ENCODE data around the gene PEX5.

DNA sequence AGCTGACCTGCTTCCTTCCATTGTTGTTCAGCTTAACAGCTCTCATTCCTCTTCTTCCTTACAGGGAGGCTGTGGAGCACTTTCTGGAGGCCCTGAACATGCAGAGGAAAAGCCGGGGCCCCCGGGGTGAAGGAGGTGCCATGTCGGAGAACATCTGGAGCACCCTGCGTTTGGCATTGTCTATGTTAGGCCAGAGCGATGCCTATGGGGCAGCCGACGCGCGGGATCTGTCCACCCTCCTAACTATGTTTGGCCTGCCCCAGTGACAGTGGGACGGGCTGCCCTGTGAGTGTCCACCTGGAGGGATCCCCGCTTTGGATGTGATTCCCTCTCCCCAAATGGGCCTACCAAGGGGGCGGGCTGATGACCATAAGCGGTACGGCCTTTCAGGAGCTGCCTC lies 20.5 kb downstream of the PEX5 start:
- TF ChIP-seq, protein P1, sequence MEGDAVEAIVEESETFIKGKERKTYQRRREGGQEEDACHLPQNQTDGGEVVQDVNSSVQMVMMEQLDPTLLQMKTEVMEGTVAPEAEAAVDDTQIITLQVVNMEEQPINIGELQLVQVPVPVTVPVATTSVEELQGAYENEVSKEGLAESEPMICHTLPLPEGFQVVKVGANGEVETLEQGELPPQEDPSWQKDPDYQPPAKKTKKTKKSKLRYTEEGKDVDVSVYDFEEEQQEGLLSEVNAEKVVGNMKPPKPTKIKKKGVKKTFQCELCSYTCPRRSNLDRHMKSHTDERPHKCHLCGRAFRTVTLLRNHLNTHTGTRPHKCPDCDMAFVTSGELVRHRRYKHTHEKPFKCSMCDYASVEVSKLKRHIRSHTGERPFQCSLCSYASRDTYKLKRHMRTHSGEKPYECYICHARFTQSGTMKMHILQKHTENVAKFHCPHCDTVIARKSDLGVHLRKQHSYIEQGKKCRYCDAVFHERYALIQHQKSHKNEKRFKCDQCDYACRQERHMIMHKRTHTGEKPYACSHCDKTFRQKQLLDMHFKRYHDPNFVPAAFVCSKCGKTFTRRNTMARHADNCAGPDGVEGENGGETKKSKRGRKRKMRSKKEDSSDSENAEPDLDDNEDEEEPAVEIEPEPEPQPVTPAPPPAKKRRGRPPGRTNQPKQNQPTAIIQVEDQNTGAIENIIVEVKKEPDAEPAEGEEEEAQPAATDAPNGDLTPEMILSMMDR (IDR thresholded peaks at IDR 0.05; ENCODE audit: control extremely low read depth in 1 of 3, insufficient read depth in 1 of 3, low read depth in 1 of 3, low read length in 3 of 3), result no peak
- TF ChIP-seq EZH2 (IDR thresholded peaks at IDR 0.05; ENCODE audit: low read depth, low read length, severe bottlenecking) (no peak), CBX5 (IDR thresholded peaks at IDR 0.05; ENCODE audit: low read depth, low read length) (no peak), KDM5A (IDR thresholded peaks at IDR 0.05; ENCODE audit: low read length) (no peak), EGR1 (IDR thresholded peaks at IDR 0.05; ENCODE audit: borderline replicate concordance, low read depth, low read length) (no peak), TEAD4 (IDR thresholded peaks at IDR 0.05; ENCODE audit: low read depth, low read length) (no peak), CREB1 (IDR thresholded peaks at IDR 0.05) (no peak), CEBPB (IDR thresholded peaks at IDR 0.05; ENCODE audit: low read depth, low read length) (no peak), POLR2A (IDR thresholded peaks at IDR 0.05; ENCODE audit: control extremely low read depth in 1 of 2, low read depth in 2 of 2, low read length in 2 of 2) (no peak), MAFK (IDR thresholded peaks at IDR 0.05; ENCODE audit: low read depth, low read length) (no peak), EP300 (IDR thresholded peaks at IDR 0.05; ENCODE audit: borderline replicate concordance in 1 of 2, low read depth in 2 of 2, low read length in 2 of 2) (no peak)
